DOHH2 (cell line): Measurements from ENCODE around the gene MSH6.

Experiments used
- H3F3A ChIP-seq: fragments of 200-600 bp; sonication (generic), shearing (Covaris generic); 2 replicates; pipeline ENCODE4 v1.6.0; 2016; ENCODE audit warnings: antibody characterized with exemption, mild to moderate bottlenecking; ENCODE audit not compliant: control insufficient read depth, insufficient read depth
- H3K27ac ChIP-seq: fragments of 200-600 bp; sonication (generic); 2 replicates; pipeline ENCODE4 v1.5.1; 2014; ENCODE audit warnings: low read depth, mild to moderate bottlenecking, low read length, moderate library complexity
- H3K27me3 ChIP-seq: fragments of 200-600 bp; sonication (generic); 2 replicates; pipeline ENCODE4 v1.6.1; 2014; ENCODE audit warnings: mild to moderate bottlenecking, low read length, mixed read lengths; ENCODE audit not compliant: control insufficient read depth
- H3K36me3 ChIP-seq: fragments of 200-600 bp; sonication (generic); 2 replicates; pipeline ENCODE4 v1.6.1; 2014; ENCODE audit warnings: mild to moderate bottlenecking, low read length, moderate library complexity, mixed read lengths; ENCODE audit not compliant: control insufficient read depth
- H3K4me1 ChIP-seq: fragments of 200-600 bp; sonication (generic); 2 replicates; pipeline ENCODE4 v1.6.1; 2014; ENCODE audit warnings: mild to moderate bottlenecking, low read length, mixed read lengths; ENCODE audit not compliant: control insufficient read depth
- H3K4me2 ChIP-seq: fragments of 200-600 bp; sonication (generic); 2 replicates; pipeline ENCODE4 v1.6.0; 2014; ENCODE audit warnings: mild to moderate bottlenecking, low read length, moderate library complexity
- H3K4me3 ChIP-seq: fragments of 200-600 bp; sonication (generic); 2 replicates; pipeline ENCODE4 v1.5.1; 2014; ENCODE audit warnings: mild to moderate bottlenecking, low read length, mixed read lengths
- H3K79me2 ChIP-seq: fragments of 200-600 bp; sonication (generic); 2 replicates; pipeline ENCODE4 v1.6.1; 2014; ENCODE audit warnings: mild to moderate bottlenecking, low read length, mixed read lengths; ENCODE audit not compliant: control insufficient read depth
- H3K9me2 ChIP-seq: fragments of 200-600 bp; sonication (generic); replicated peaks from 2 replicates; pipeline ENCODE4 v1.6.1; 2014; ENCODE audit warnings: mild to moderate bottlenecking, low read length, mixed read lengths; ENCODE audit not compliant: control insufficient read depth
- H3K9me3 ChIP-seq: fragments of 200-600 bp; sonication (generic); 2 replicates; pipeline ENCODE4 v1.6.1; 2014; ENCODE audit warnings: antibody characterized with exemption, low read length, mixed read lengths; ENCODE audit not compliant: control insufficient read depth, insufficient read depth
- H4K20me1 ChIP-seq: fragments of 200-600 bp; sonication (generic); 2 replicates; pipeline ENCODE4 v1.6.0; 2014; ENCODE audit warnings: low read depth, mild to moderate bottlenecking, antibody characterized with exemption, low read length, moderate library complexity; ENCODE audit not compliant: control insufficient read depth, insufficient read depth
- EZH2phosphoT487 ChIP-seq: fragments of 200-600 bp; sonication (generic); IDR thresholded peaks from 2 replicates; pipeline ENCODE4 v1.6.1; 2017; ENCODE audit warnings: borderline replicate concordance, mild to moderate bottlenecking, antibody characterized with exemption, low read length, moderate library complexity, mixed read lengths
- TF ChIP-seq, protein P1 (sequence below): fragments of 200-600 bp; sonication (generic); IDR thresholded peaks from one replicate; pipeline ENCODE4 v1.5.1; 2014; ENCODE audit warnings: antibody characterized with exemption, mild to moderate bottlenecking, low read depth, low read length; ENCODE audit not compliant: poor library complexity, severe bottlenecking

MSH6 gene

DNA sequence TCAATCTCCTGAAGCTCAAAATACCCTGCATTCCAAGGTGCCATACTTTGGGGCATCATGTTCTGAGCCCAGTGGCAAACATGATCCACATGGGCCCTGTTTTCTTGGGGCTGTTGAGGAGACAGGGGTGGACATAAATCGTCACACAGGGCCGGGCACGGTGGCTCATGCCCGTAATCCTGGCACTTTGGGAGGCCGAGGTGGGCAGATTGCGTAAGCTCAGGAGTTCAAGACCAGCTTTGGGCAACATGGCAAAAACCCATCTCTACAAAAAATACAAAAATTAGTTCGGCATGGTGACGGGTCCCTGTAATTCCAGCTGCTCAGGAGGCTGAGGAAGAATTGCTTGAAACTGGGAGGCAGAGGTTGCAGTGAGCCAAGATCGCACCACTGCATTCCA, 13.6 kb upstream of the MSH6 start:
- H3K79me2 ChIP-seq = peaks cover 34% of the 10 kb centered on the region
- no peaks in the 10 kb centered on the region for H3K9me2 ChIP-seq
- H3K9me3 ChIP-seq = no peaks in the 10 kb centered on the region
- no peak overlapping the region for H3K4me2 ChIP-seq
- TF ChIP-seq EZH2phosphoT487 = no peak
- TF ChIP-seq, protein P1, sequence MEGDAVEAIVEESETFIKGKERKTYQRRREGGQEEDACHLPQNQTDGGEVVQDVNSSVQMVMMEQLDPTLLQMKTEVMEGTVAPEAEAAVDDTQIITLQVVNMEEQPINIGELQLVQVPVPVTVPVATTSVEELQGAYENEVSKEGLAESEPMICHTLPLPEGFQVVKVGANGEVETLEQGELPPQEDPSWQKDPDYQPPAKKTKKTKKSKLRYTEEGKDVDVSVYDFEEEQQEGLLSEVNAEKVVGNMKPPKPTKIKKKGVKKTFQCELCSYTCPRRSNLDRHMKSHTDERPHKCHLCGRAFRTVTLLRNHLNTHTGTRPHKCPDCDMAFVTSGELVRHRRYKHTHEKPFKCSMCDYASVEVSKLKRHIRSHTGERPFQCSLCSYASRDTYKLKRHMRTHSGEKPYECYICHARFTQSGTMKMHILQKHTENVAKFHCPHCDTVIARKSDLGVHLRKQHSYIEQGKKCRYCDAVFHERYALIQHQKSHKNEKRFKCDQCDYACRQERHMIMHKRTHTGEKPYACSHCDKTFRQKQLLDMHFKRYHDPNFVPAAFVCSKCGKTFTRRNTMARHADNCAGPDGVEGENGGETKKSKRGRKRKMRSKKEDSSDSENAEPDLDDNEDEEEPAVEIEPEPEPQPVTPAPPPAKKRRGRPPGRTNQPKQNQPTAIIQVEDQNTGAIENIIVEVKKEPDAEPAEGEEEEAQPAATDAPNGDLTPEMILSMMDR = no peak
- H3K36me3 ChIP-seq = peaks cover 37% of the 10 kb centered on the region
- no peaks in the 10 kb centered on the region for H3K27me3 ChIP-seq
- H3K27ac ChIP-seq = no peak overlapping the region
- H4K20me1 ChIP-seq = no peaks in the 10 kb centered on the region
- peaks cover 13% of the 10 kb centered on the region; the same call in 1 of the 2 replicates for H3F3A ChIP-seq
- H3K4me3 ChIP-seq = no peak overlapping the region
- H3K4me1 ChIP-seq = peaks cover 61% of the 10 kb centered on the region

DNA sequence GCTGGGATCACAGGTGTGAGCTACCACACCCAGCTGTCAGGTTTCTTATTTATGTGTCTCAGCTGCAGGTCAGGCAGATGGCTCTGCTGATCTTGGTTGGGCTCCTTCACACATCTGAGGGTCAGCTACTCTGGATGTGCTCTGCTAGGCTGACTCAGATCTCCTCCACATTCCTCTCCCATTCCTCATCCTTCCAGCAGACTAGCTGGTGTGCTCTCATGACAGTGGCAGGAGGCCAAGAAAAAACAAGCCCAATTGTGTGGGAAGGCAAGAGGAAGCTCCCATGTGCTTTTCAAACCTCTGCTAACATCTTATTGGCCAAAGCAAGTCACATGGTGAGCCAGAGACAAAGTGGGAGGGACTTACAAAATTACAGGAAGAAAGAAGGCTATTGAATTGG, 11.7 kb upstream of the MSH6 start:
- H3K4me1 ChIP-seq = peaks cover 46% of the 10 kb centered on the region
- no peaks in the 10 kb centered on the region for H3K9me2 ChIP-seq
- peaks cover 34% of the 10 kb centered on the region for H3K79me2 ChIP-seq
- peak overlapping the region; percentile 1; the same call in 1 of the 2 replicates for H3K4me2 ChIP-seq
- no peaks in the 10 kb centered on the region for H3K27me3 ChIP-seq
- no peaks in the 10 kb centered on the region for H3K9me3 ChIP-seq
- no peak overlapping the region for H3K4me3 ChIP-seq
- no peaks in the 10 kb centered on the region for H4K20me1 ChIP-seq
- no peak for TF ChIP-seq EZH2phosphoT487
- TF ChIP-seq, protein P1 = no peak
- H3K36me3 ChIP-seq = peaks cover 33% of the 10 kb centered on the region
- H3K27ac ChIP-seq = no peak overlapping the region
- peaks cover 5% of the 10 kb centered on the region; the same call in 1 of the 2 replicates for H3F3A ChIP-seq

DNA sequence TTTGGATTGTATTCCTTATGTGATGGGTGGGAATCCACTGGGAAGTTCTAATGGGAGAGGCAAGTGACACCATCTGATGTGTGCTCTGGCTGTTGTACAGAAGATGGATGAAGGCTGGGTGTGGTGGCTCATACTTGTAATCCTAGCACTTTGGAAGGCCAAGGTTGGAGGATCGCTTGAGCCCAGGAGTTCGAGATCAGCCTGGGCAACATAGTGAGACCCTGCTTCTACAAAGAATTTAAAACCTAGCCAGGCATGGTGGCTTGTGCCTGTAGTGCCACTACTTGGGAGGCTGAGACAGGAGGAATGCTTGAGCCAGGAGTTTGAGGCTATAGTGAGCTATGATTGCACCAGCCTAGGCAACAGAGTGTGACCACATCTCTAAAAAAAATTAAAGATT, 10.6 kb upstream of the MSH6 start:
- H3K36me3 ChIP-seq = peaks cover 36% of the 10 kb centered on the region
- H4K20me1 ChIP-seq = no peaks in the 10 kb centered on the region
- peaks cover 5% of the 10 kb centered on the region; the same call in 1 of the 2 replicates for H3F3A ChIP-seq
- H3K27ac ChIP-seq = no peak overlapping the region
- no peaks in the 10 kb centered on the region for H3K9me2 ChIP-seq
- H3K4me1 ChIP-seq = peaks cover 34% of the 10 kb centered on the region
- H3K4me3 ChIP-seq = no peak overlapping the region
- no peak for TF ChIP-seq EZH2phosphoT487
- TF ChIP-seq, protein P1 = no peak
- no peaks in the 10 kb centered on the region for H3K9me3 ChIP-seq
- H3K27me3 ChIP-seq = no peaks in the 10 kb centered on the region
- peaks cover 31% of the 10 kb centered on the region for H3K79me2 ChIP-seq
- H3K4me2 ChIP-seq = no peak overlapping the region

DNA sequence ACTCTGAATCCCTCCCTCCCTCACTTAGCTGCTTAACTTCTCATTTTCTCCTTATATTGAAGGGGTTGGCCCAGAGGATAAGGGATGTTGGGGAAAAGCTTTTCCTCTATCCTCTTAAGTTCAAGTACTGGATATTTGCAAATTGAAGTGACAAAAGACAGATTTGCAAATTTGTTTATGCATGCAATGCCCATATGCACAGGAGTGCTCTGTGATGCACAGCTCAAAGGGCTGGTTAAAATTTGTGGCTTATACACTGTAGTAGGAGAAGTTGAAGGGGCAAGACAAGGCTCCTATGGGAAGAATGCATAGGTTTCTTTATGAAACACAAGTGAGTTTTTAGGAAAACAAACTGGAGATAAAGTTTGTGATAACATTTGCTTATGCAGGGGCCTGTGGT, 8.4 kb upstream of the MSH6 start:
- H3K4me3 ChIP-seq = no peak overlapping the region
- H3K36me3 ChIP-seq = peaks cover 28% of the 10 kb centered on the region
- no peaks in the 10 kb centered on the region for H3K27me3 ChIP-seq
- H3K9me3 ChIP-seq = no peaks in the 10 kb centered on the region
- TF ChIP-seq, protein P1 = no peak
- no peak for TF ChIP-seq EZH2phosphoT487
- no peak overlapping the region for H3K4me2 ChIP-seq
- H3K27ac ChIP-seq = no peak overlapping the region
- H3K4me1 ChIP-seq = peaks cover 22% of the 10 kb centered on the region
- H3F3A ChIP-seq = peaks cover 8% of the 10 kb centered on the region; the same call in 1 of the 2 replicates
- H3K9me2 ChIP-seq = no peaks in the 10 kb centered on the region
- H3K79me2 ChIP-seq = peaks cover 15% of the 10 kb centered on the region
- H4K20me1 ChIP-seq = no peaks in the 10 kb centered on the region
